ENCODE results near the gene PRH2. TPM values are rescaled to one million over a fixed set of nuclear protein-coding genes. Genes with fewer than 3 reads are reported as not detected.

PRH2 gene
- total and polyA plus RNA-seq, 9 of the 15 experiments (the other 6 are each of a cell fraction or from before 2014, with no cell fraction given) = 0.18 to 0.81 (median 0.24) TPM; not detected in 6

- Histone ChIP-seq H3K9ac (ENCODE audit: insufficient read depth in 1 of 2, low read depth in 2 of 2, low read length in 2 of 2) (no peak overlapping the region), H3K9me1 (ENCODE audit: control insufficient read depth, insufficient read depth, low read length) (no peaks in the 10 kb centered on the region), H3K4me3 (no peak overlapping the region), H3K27ac (ENCODE audit: extremely low read depth, low read depth, low read length) (no peak overlapping the region), H3K27me3 (ENCODE audit: control insufficient read depth in 2 of 2, insufficient read depth in 2 of 2, low read length in 2 of 2) (no peaks in the 10 kb centered on the region), H3K36me3 (ENCODE audit: control insufficient read depth, insufficient read depth, low read length) (no peaks in the 10 kb centered on the region), H3K79me2 (ENCODE audit: control insufficient read depth, insufficient read depth, low read length) (no peaks in the 10 kb centered on the region), H3K4me2 (ENCODE audit: insufficient read depth, low read length) (no peak overlapping the region), H2AFZ (ENCODE audit: low read depth, low read length) (no peak overlapping the region), H3K4me1 (replicated peaks in 1 of 2; ENCODE audit: control insufficient read depth in 2 of 2, insufficient read depth in 2 of 2, low read length in 2 of 2) (no peaks in the 10 kb centered on the region), H4K20me1 (replicated peaks; ENCODE audit: control insufficient read depth, insufficient read depth, low read length) (no peaks in the 10 kb centered on the region), H3K9me3 (replicated peaks; ENCODE audit: control insufficient read depth, insufficient read depth, low read depth, low read length) (no peaks in the 10 kb centered on the region)
- no TSS peak for BruUV-seq (replicated peaks)
- ATAC-seq (no peak), FAIRE-seq (no peak), DNase-seq (ENCODE audit: extremely low read depth in 1 of 4, low spot score in 3 of 4) (no peak)
- ChIA-PET CTCF (ENCODE audit: low intra/inter-chr PET ratio) (no interaction called here), POLR2A (no interaction called here)
- WGBS (ENCODE audit: insufficient coverage, low coverage, missing lambda C conversion rate) = 100% methylated on average over 3 of the region's 4 CpGs
- TF ChIP-seq HMBOX1 (IDR thresholded peaks at IDR 0.05) (no peak), BRF1 (IDR thresholded peaks at IDR 0.05; ENCODE audit: borderline replicate concordance, extremely low read depth, insufficient read length) (no peak), ZBTB49 (CRISPR knock-in tag; IDR thresholded peaks at IDR 0.05; ENCODE audit: borderline replicate concordance) (no peak), CEBPB (tag; IDR thresholded peaks at IDR 0.05) (no peak), NCOR1 (IDR thresholded peaks at IDR 0.05) (no peak), ZC3H4 (CRISPR knock-in tag; IDR thresholded peaks at IDR 0.05; ENCODE audit: borderline replicate concordance) (no peak), BRD4 (IDR thresholded peaks at IDR 0.05) (no peak)
- in situ Hi-C loops (cut with MboI) = no loop called here
- intact Hi-C loops (cut with micrococcal nuclease) = no loop called here
Measured at GRCh38 chr12:10952645-10953044, 23.6 kb downstream of the PRH2 start.

Measured in K562 (cell line).